Activated effector memory CD4-positive, alpha-beta T cell treated with Interleukin-2 at 50 U/mL for 16 hours (primary cell): Measurements from ENCODE around the gene CLDN19.
"Not testable (repeated sequence)": the region's sequence is repeated elsewhere in the genome, so short reads cannot be mapped to it uniquely, and the experiment has no call there.

Experiments
- DNase-seq: peaks from one replicate; pipeline ENCODE4 v3.0.0-alpha.2; 2020

The CLDN19 gene

DNA sequence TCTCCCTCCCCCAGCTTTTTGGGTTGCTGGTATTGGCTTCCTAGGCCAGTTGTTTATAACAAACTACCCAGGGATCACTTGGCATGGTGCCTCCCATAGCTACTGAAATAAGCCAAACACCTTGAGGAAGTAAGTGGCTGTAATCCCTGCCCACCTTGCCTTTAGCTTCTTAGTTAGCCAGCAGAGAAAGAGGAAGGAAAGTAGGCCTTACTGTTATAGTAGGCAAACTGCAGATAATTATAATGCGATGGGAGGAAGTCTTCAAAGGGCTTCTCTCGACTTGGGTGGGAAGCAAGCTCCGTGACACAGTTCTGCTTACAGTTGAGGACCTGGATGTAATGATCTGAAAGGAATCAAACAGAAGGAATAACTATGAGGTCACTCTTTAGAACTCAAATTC, 18.6 kb upstream of the CLDN19 start:
- DNase-seq: no peak

DNA sequence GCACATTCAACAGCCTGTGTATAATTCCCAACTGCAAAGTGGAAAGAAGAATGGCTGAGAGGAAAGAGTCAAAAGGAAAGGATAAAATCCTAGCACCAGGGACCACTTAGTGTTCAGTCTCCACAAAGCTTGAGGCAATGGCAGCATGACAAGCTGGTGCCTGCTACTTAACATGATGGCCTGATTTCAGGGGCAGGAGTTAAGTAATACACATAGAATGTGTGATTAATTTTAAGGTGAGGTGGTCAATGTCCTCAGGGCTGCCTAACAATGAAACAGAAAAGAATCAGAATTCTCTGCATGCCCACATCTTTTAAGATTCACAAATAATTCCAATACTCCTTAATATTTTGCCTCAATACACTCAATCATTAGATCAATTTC, 17.8 kb upstream of the CLDN19 start:
- no peak for DNase-seq

DNA sequence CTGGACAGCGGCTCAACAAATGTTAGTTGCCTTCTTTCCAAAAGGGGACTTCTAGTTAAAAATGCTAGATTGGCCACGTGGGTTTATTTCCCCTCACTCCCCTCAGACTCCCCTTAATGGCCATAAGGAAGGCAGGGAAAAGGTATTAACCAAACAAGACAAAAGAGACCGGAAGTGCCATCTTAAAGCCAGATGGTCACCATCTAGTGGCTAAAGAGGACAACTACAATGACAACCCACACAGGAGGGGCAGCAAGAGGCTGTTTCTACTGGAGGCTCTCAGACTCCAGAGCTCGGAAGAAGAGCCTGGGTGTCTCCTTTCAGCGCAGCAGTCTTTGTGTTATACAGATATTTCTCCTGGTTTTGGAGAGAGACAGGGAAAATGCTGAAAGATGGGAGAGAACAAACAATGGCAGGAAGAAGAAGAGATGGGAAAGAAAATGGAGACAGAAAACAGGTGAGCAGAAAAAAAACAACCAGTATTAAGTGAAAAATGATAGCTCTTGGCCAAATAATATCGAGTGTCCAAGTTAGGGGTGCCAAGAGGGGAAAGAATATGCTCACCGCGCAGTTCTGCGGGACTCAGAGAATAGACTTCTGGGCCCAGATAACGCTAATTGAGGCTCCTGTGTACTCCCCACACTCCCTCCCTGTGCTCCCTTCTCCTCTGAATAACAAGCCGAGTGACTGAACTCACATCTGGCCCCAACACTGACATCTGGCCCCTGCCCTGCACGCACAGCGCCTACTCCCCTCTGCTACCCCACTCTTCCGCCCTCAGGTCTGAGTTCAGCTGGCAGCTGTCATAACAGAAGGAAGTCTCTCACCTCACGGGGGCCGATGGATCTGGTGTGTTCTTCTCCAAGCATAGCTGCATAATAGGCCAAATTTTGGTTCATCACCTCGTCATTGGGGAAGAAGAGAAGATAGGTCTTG, 17.2 kb upstream of the CLDN19 start:
- DNase-seq: no peak

DNA sequence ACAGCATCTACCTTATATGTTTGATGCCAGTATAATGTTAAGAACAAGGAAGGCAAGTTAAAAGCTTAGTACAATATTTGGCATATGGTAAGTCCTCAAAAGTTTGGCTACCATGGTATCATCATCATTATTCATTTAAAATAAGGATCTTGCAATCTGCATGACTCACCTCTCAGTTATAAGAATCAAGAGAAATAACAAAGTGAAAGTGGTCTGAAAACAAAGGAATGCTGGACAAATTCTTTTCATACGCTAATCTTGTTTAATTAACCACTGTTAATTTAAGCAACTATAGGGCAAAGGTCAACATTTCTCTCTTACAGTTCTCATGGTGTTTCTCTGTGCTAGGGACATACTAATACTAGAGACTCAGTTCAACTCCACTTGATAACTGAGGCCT, 13.0 kb upstream of the CLDN19 start:
- DNase-seq: no peak

DNA sequence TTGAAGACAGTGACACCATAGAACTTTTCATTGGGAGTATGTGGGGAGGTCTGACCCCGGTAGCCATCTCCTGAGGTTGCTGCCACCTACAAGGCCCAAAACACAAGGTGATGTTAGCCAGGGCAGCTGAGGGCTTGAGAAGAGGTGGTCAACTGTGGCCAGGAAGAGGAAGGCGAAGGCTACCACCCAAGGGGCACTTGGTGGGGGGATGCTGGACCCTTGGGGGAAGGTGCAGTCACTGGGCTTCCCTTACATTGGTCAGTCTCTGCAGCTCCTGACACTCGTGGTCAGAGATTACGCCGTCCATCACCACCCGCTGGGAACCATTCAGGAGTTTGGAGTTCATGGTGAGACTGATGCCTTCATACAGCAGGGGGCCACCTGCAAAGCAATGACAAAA, 12.2 kb upstream of the CLDN19 start:
- DNase-seq: no peak

DNA sequence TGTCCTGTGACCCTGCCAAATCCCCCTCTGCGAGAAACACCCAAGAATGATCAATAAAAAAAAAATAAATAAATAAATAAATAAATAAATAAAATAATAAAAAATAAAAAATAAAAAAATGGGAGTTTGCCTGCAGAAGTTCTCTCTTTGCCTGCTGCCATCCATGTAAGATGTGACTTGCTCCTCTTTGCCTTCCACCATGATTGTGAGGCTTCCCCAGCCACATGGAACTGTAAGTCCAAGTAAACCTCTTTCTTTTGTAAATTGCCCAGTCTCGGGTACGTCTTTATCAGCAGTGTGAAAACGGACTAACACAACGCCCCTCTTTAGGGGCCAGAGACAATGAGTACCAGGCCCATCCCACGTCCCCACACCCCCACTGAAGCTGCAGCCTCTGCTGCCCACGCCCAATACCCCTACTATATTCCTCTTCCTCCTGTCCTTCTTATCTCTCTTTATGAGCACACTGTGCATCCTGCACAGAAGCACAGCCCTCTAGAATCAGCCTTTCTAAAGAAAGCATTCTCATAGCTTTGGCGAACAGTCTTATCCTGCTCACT, 11.6 kb upstream of the CLDN19 start:
- DNase-seq: not testable (repeated sequence)

DNA sequence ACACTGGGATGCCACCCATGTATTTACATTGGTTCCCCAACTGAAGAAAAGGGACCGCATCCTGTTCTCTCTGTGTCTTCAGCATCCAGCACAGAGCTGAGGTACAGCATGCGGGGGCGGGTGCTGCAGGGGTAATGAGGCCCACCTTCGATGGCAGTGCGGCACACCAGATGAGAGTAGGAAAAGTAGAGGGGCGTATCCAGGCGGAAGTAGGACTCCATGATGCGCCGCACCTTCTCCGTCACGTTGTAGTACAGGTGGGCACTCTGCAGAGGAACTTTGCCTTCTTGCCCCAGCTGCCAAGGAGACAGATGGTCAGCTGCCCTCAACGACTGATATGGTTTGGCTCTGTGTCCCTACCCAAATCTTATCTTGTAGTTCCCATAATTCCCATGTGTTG, 10.0 kb upstream of the CLDN19 start:
- DNase-seq: no peak

DNA sequence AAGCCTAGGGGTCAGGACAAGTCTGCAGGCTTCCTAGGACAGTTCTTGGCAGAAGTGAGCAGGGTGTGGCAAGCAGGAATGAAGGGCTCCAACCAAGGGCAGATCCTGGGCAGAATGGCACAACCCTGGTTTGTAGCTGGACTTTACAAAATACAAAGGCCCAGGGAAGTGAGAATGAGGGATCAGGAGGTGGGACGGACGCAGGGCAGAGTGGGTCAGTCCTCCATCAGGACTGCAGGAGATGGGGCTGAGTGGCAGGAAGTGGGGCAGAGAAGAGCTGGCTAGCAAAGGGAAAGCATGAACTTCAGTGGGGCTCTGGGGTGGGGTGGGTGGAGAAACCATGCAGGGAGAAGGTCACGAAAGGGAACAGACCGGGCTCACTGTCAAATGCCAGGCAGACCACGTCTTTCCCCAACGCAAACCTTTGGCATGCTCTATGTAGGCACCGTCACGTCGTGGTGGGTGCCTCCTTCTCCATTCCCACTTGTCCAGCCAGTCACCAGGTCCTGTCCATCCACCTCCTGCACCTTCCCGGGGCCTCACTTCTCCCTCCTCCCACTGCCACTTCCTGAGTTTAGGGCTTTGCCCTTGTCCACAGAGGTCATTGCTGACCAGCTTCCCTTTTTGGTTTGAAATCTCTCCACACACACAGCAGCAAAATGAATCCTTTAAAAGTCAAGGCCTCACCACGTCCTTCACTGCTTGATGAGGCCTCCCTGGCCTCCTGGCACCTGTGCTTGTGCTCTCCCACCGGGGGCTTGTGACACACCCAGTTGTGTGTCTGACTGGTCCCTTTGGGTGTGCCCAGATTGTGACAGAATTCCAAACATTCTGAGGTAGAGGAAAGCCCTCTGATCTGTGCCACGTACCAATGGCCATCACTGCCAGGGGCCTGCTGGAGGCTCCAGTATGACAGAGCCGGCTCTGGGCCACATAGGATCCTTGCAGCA, 8.7 kb upstream of the CLDN19 start:
- no peak for DNase-seq

DNA sequence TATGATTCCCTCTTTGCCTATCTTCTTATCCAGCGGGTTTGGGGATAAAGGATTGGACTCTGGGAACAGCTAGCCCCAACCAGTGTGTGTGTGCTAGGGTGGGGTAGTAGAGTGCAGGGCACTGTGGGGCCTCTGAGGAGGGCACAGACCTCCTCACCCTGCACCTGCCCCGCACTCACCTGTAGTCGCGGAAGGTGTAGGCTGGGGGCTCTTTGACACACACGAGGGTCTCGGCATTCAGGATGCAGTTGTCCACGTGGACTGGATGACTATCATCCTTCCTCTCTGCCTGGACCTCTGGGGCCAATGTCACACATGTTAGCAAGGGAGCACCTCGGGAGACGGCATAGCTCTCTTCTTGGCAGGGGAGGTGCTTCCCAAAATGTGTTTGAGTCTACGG, 8.0 kb upstream of the CLDN19 start:
- no peak for DNase-seq

DNA sequence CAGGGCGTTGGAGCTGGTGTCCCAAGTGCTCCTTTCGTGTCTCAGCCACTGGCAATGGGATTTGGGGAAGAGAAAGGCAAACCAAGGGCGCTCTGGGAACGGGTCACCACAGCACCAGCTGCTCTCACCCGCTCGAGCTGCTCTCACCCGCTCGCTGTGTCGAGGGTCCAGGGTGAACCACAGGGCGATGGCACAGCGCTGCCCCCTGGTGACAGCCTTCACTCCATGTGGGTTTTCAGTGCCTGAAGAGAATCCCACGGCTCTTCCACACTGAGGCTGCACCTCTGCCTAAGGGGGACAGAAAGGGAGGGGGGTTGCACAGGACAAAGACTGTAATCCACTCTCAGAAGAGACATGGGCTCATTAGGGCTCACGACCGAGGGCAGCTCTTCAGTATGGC, 7.1 kb upstream of the CLDN19 start:
- DNase-seq: peak; percentile 20

DNA sequence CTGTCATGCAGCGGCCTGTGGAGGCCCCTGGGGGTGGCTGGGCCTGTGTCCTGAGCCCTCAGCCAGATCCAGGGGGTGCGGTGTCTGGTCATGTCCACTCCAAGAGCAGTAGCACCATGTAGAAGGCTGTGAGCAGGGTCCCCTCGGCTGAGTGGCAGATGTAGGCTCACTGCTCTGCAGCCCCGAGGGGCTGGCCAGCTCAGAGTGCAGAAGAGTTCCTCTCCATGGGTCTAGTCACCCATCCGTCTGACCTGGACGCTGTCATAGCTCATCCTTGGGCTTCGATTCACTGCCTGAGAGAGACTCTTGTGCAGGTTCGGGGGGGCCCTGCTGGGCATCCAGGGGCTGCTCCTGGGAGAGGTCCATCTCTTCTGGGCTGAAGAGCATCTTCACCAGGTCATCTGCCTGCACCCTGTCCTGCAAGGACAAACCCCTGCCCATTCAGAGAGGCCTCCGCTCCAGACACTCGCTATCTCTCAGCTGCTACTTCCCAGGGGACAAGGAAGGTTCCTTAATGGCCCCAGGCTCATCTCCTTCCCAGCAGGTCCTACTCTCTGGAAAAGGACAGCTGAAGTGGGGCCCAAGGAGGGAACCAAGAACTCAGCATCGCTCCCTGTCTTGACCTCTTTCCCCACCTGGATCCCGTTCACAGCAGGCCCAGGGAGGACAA, 6.5 kb upstream of the CLDN19 start:
- no peak for DNase-seq

DNA sequence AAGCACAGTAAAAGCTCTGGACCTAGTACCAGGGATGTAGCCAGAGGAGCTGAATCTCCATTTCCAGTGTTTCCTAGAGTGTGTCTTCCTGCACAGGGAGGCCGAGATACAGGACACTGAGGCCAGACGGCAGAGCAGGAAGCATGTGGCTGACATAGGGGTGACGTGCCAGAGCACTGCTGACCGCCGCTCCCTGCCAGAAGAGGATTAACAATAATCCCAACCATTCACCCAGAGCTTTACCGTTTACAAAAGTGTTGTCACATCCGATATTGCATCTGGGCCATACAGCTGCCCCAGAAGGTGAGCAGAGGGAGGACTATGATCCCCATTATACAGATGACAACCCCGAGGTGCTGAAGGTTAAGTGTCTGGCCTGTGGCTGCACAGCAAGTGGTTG, 5.8 kb upstream of the CLDN19 start:
- DNase-seq: no peak

DNA sequence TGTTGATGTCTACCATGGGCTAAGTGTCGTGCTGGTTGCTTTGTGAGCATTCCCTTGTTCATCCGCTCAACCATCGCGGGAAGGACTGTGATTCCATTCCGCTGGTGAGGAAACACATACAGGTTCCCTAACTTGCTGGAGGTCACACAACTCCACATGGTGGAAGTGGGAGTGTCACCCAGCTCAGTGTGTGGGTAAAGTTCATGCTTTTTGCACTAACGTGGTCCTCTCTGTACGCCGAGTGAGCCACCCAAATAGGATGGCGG, 4.0 kb upstream of the CLDN19 start:
- no peak for DNase-seq

DNA sequence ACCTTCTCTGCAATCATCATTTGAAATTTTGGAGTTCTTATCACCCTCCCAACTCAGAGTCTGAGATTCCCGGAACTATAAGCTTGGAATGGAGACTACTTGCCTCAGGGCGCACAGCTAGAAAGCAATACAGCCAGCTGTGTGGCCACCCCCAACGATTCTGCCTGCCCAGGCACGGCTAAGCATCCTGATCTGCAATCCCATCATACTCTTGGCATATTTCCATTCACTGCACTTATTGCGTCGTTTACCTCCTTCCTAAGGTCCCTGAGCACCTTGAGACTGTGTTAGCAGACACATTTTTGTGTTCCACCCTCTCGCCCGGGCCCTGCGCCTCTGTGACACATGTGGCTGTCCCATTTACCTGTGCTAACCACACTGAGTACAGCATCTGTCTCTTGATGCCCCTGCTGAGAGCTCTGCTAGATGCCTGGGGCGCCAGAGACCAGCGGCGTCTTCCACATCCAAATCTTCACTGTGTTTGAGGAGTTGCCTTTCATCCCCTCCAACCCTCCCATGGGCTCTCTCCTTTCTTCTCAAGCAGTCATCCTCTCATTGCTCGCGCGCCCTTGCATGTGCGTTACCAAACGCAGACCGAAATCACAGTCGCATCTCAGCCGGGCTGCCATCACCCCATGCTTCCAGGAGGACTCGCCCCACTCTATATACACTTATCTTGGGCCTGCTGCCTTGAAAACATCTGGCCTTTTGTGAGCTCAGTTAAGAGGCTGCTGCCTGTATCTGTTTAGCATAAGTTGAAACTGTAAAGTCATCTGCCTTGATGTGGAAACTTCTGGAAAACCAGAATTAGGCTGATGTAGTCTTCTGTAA, 3.5 kb upstream of the CLDN19 start:
- no peak for DNase-seq

DNA sequence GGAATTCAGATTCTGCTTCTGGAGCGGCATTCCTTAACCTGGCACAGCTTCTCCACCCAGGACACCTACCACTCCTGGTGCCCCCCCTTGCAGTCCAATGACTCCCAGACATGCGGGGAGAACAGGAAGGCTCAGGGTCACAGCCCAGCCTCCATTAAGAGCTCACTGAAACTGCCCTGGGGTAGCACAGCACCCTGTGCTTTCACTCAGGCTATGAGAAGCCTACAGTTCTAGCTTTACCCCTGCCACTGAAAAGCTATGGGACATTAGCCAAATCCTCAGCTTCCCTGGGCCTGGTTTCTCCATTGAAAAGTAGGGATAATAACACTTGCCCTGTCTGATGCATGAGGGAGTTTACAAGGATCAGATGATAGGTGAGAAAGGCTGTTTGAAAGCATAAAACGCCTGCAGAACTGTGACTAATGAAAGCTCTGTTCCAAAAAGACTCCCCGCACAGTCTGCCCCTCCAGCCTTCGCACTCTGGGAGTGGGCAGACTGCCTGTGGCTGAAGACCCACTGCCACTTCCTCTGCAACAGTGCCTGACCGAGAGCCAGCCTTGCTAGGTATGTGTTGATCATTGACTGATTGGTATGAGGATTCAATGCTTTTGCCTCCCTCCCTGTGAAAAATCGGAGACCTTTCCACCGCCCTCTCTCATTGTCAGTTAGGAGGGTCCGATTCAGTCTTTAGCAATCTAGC, 2.7 kb upstream of the CLDN19 start:
- no peak for DNase-seq

DNA sequence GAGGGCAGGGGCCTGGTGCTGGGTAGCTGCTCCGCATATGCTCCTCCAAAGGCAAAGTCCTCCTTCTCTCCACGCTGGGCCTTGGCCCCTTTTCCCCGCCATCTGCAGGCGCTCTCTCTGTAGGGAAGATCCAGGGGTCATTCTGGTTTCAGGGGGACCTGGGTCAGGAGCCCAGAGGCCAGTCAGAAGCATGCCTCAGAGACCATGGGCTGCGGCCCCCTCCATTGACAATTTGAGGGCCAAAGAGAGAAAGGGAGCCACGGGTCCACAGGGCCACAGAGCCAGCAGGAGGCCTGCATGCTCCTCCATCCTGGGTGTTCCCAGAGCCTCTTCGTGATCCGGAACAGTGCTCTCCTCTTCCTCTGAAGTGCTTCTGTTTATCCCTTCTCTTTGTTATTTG, 2.1 kb upstream of the CLDN19 start:
- no peak for DNase-seq

DNA sequence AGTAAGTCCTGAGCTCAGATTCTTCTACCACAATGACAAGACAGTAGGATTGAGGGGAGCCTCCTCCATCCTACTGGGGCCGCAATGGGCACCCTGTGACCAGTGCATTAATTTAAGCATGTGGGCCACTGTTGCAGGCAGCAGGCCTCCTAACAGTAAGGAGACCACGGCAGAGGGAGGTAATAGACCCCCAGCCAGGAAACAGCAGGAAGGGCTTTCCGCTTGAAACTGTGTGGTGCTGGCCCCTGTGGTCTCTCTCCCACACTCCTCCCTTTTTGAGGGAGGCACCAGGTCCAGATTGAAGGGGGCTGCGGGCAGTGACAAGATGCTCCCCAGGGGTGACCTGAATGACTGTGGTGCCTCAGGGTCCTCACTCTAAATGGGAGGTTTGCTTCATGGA, 1.7 kb upstream of the CLDN19 start:
- DNase-seq: no peak

DNA sequence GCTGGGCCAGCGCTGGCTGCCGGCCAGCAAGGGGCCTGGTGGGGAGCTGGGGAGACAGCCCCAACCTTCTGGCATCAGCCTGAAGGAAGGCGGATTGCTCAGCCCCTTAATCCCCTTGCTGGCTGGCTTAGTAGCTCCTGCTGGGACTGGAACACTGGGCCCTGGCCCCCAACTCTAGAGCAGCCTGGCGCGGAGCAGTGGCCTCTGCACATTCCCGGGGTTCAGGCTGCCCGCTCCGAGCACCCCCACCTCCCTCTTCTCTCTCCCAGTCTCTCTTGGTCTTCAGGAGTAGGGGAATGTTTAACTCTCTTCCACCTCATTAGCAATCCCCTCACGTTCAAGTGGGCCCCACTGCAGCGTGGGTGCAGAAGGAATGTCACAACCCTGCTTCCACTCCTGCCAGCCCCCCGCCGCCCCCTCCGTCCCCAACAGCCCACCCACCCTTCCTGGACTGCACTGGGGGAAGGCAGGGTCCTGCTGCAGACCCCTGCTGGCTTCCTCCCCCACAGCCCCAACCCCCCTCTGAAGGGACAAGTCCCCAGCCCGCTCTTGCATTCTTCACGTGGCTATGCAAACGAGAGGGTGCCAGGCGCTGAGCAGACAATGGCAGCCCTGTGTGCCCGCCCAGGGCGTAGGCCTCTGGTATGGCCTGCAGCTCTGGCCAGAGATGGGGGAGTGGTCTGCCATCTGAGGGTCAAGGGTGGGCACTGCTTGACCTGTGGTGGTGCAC, 980 bp upstream of the CLDN19 start:
- DNase-seq: no peak

DNA sequence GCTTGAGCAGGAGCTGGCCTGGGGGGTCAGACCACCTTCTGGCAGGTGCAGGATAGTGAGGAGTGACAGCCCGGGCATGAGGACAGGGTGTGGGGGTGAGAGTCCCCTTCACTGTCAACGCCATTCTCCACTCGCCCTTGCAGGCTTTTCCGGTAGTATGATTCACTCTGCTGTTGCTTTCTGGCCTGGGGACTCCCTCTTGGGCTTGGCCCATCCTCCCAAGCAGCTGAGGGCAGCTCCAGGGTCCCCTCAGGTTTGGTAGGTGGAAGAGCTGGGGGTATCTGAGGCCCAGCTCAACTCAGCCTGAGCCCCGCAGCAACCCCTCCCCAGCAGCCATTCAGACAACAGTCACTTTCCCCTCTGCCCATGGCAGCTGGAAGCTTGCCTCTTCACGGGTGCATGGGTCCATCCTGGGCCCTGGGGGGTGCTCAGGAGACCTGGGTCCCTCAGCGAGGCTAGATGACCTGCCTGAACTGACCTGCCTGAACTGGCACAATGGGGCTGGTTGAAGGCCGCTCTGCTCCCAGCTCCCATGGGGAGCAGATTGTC, 1.3 kb downstream of the CLDN19 start:
- DNase-seq: no peak

DNA sequence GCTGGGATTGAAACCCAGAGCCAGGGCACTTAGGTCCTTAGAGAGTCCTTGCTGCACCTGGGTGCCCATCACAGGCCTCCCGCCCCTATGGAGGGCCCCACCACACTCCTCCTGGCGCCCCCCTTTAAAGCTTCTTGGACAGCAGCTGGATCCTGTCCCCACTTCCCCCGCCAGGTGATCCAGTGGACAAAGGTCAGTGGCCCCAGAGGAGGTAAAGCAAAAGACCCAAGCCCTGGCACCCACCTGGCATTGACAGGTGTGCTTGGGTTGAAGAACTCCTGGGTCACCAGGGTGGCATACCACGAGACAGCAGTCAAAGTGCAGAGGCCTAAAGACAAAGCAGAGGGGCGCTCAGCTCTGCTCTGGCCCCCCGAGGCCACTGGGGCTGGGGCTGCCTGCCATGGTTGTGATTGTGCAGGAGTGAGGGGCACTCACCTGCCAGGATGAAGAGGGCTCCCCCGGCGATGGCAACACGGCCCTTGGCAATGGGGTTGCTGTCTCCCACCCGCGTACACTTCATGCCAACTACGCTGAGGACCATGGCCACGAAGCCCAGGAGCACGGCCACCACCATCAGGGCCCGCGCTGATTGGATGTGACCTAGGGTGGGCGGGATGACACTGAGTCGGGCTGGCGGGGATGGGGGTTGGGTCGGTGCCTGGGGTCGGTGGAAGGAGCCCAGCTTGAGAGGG, 1.9 kb downstream of the CLDN19 start:
- no peak for DNase-seq
